Pulmonary artery endothelial cell (primary cell): ENCODE measurements around the gene HS2ST1. TPM values are rescaled to one million over a fixed set of nuclear protein-coding genes. Genes with fewer than 3 reads are reported as not detected.
"Not testable (repeated sequence)": the region's sequence is repeated elsewhere in the genome, so short reads cannot be mapped to it uniquely, and the experiment has no call there.

Experiments
- DNase-seq: peaks from one replicate; pipeline ENCODE4 v3.0.0-alpha.2; 2011; ENCODE audit warnings: low read depth, low spot score
- total RNA-seq: library from RNA; depleted of rRNA; stranded (reverse); fragments of >200 nt; gene quantifications from 2 replicates; pipeline ENCODE4 v1.2.3, GENCODE V29; 2014

Gene HS2ST1
- total RNA-seq, 1 donor from 2014 or later, result 24.6 TPM

- no peak for DNase-seq
Measured at GRCh38 chr1:86965012-86965826, 50.8 kb downstream of the HS2ST1 start.

DNA sequence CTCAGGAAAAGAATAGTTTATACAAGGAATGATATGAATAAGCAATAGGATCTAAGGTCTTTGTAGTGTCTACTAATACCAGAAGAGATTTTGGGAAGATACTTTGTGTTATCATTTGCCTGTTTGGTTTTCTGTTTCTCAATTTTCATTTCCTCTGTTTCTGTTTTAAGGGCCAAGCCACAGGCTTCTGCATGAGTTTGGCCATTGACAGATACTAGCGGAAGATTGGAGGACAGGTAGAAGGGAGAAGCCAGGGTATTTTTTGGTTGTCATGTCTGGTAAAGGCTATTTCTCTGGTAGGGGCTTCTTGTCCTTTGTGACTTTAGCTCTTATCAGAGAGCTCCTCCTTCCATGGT lies 51.4 kb downstream of the HS2ST1 start:
- DNase-seq, result no peak

- DNase-seq, result no peak
Measured at GRCh38 chr1:86970938-86971337, 56.5 kb downstream of the HS2ST1 start.

DNA sequence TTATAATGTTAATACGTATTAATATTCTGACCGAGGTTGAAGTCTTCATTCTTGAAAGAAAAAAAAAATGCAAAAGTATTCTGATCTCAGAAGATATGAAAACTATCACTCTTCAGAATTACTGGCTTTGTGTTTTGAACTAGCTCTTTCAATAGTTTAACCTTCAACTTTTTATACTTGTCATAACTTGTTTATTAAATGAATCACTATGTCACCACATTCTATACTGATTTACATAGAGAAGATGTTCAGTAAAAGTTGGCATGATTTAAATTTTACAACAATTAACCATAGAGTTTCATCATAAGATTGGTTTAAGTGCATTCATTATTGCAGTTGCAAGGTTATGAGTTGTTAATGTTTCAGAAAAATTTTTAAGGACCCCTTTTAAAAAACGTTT lies 57.3 kb downstream of the HS2ST1 start:
- no peak for DNase-seq

- DNase-seq, result no peak
Measured at GRCh38 chr1:86972262-86972661, 57.8 kb downstream of the HS2ST1 start.

DNA sequence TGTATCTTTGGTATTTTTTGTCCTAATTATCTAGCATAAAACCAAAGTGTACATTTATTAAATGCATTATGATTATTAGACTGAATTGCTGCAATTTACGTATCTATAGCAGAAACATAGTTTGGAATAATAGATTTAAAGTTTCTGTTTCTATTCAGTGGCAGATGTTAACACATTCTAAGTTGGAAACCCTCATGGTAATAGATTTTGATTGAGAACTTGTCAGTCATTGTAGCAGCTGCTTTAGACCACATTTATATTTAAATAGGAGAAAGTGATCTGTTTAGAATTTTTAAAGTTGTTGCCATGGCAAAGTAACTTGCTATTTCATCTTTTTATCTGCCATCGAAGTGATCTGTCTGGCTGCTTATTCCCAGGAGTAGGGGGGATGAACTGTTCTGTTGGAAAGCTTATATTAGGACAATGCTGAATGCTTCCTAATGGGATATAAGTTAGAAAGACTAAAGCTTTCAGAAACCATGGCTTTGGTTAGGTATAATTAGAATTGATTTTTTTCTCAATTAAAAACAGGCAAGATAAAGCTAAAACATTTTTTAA lies 61.6 kb downstream of the HS2ST1 start:
- DNase-seq, result no peak

GRCh38 chr1:86976664-86977063 lies 62.2 kb downstream of the HS2ST1 start:
- no peak for DNase-seq

DNA sequence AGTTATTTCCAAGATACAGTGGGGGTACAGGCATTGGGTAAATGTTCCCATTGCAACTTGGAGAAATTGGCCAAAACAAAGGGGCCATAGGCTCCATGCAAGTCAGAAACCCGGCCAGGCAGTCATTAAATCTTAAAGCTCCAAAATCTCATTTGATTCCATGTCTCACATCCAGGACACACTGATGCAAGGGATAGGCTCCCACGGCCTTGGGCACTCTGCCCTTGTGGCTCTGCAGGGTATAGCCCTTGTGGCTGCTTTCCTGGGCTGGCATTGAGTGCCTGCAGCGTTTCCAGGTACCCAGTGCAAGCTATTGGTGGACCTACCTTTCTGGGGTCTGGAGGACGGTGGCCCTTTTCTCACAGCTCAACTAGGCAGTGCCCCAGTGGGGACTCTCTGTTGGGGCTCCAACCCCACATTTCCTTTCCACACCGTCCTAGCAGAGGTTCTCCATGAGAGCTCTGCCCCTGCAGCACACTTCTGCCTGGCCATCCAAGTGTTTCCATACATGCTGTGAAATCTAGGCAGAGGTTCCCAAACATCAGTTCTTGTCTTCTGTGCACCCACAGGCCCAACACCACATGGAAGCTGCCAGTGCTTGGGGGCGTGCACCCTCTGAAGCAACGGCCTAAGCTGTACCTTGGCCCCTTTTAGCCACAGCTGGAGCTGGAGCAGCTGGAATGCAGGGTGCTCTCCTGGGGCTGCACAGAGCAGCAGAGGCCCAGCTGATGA lies 67.2 kb downstream of the HS2ST1 start:
- no peak for DNase-seq

DNA sequence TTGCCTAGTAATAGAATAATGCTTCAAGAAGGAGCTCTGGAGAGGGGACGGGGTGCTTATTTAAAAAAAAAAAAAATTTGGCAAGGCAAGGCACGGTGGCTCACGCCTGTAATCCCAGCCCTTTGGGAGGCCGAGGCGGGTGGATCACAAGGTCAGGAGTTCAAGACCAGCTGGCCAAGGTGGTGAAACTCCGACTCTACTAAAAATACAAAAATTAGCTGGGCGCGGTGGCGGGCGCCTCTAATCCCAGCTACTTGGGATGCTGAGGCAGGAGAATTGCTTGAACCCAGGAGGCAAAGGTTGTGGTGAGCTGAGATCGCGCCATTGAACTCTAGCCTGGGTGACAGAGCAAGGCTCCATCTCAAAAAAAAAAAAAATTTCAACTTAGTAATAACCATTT lies 69.2 kb downstream of the HS2ST1 start:
- not testable (repeated sequence) for DNase-seq

DNA sequence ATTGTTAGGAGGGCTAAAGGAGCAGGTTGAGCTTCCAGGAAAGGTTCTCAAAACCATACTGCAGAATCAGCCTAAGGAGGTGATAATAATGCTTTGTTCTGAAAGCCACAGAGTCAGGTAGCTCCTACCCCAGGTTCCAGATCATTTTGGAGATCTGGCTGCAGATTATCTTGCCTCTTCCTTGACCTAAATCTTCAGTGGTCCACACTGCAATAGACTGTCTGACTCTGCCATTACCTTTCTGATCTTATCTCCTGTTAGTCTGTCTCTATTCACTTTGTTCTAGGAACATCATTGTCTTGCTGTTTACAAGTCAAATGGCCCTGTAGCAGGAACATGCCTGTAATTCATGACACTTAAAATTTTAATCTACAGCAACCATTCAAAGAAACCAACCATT lies 73.0 kb downstream of the HS2ST1 start:
- no peak for DNase-seq

DNA sequence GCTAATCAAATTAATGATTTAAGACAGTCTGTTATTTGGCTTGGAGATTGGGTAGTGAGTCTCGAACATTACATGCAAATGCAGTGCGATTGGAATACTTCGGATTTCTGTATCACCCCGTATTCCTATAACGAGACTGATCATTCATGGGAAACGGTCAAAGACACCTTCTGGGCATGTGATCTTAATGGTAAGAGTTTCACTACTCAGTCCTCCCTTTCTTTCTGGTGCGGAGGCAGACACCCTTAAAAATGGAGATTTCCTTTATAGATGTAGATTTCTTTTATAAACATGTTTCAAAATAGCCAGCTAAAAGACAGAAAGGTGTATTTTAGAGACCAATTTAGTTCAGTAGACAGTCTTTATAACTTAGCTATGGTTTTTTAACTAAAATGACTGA lies 74.4 kb downstream of the HS2ST1 start:
- DNase-seq, result no peak

GRCh38 chr1:86989690-86990089 lies 75.3 kb downstream of the HS2ST1 start:
- DNase-seq, result not testable (repeated sequence)

GRCh38 chr1:86990826-86991225 lies 76.4 kb downstream of the HS2ST1 start:
- no peak for DNase-seq

DNA sequence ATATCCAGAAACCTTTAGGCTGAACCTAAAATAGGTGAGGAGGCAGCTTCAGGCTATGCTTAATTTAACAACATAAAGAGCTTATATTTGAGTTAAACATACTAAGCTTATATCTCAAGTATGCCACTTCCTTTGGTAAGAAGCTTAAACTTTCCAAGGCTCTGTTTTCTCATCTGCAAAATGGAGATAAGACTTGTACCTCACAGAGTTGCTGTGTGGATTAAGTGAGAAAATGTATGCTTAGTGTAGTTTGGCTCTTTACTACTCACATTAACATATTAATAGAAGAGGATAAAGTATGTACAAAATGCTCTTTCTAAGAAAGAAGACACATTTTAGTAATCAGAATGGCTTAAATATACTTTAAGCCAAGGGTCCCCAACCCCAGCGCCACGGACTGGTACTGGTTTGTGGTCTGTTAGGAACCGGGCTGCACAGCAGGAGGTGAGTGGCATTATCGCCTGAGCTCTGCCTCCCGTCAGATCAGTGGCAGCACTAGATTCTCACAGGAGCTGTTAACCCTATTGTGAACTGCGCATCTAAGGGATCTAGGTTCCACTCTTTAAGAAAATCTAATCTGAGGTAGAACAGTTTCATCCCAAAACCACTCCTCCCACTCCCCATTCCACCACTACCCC lies 77.2 kb downstream of the HS2ST1 start:
- DNase-seq, result no peak

GRCh38 chr1:86992861-86993260 lies 78.4 kb downstream of the HS2ST1 start:
- DNase-seq, result no peak

GRCh38 chr1:86993269-86993985 lies 79.0 kb downstream of the HS2ST1 start:
- no peak for DNase-seq

DNA sequence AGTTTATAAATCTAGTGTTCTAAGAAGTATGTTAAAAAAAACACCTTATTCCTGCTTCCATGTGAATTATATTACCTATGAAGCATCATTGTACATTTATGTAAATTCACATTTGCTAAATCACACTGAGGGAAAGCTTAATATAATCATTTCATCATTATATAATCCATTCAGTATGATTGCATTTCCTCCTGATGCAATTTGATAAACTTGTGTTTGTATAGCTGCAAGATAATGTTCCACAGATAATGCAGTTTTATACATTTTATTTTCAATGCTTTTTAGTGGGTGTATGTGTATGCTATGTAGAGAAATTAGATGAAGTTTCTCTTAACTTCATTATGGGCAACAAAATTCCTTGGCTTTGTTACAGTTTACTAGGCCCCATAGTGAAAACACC lies 79.6 kb downstream of the HS2ST1 start:
- DNase-seq, result no peak

GRCh38 chr1:86997538-86997937 lies 83.1 kb downstream of the HS2ST1 start:
- no peak for DNase-seq

DNA sequence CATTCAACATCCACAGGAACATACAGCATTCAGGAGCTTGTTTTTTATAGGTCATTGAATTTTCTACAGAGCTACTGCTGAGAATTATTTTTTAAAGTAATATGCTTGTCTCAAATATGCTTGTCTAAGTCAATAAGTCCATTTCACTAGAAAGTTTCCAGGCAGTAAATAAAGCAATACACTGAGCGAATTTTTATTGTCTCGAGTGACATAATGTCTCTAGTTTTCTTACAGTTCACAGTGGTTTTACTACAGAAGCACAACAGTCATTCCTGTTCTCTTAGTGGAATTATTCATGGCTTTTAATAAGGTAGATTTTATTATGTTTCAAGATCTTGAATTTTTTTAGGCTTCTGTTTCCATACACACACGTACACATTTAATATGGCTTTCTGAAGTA lies 83.8 kb downstream of the HS2ST1 start:
- DNase-seq, result no peak

- DNase-seq, result no peak
Measured at GRCh38 chr1:86998727-86999126, 84.3 kb downstream of the HS2ST1 start.

- DNase-seq, result no peak
Measured at GRCh38 chr1:87000460-87000859, 86.0 kb downstream of the HS2ST1 start.

DNA sequence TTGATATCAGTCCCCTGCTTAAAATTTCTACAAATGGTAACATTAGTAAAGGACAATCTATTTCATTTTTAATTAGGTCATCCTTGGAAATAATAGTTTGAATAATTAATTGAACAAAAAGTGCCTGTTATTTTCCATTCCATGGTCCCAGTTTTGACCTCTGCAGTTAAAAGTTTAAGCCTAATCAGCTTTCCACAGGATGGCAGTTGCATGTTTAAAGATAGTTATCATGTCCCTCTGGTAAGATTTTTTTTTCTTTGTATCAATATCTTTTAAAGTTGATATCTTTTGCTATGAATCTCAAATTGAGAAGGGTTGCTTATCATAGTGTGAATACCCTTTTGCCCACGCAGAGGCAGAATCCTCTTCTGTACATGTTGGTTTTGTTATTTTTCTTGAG lies 90.4 kb downstream of the HS2ST1 start:
- no peak for DNase-seq
